ENCODE data around the gene CCDC85C. TPM values are rescaled to one million over a fixed set of nuclear protein-coding genes. Genes with fewer than 3 reads are reported as not detected.
"Not testable (repeated sequence)": the region's sequence is repeated elsewhere in the genome, so short reads cannot be mapped to it uniquely, and the experiment has no call there.

Gene CCDC85C
- polyA plus RNA-seq (ENCODE audit: insufficient read length in 4 of 4): 10 to 100 TPM; 29.1 to 38.7 (median 30.8) TPM

- no peak for DNase-seq (ENCODE audit: low read depth in 4 of 4, low spot score in 3 of 4)
Observed at GRCh38 chr14:99603471-99604277, at the start of gene CCDC85C. Gene CCDC85C, minus strand, starts transcription at chr14:99604207. Its CDS starts 248 bp downstream, at chr14:99603959.

DNA sequence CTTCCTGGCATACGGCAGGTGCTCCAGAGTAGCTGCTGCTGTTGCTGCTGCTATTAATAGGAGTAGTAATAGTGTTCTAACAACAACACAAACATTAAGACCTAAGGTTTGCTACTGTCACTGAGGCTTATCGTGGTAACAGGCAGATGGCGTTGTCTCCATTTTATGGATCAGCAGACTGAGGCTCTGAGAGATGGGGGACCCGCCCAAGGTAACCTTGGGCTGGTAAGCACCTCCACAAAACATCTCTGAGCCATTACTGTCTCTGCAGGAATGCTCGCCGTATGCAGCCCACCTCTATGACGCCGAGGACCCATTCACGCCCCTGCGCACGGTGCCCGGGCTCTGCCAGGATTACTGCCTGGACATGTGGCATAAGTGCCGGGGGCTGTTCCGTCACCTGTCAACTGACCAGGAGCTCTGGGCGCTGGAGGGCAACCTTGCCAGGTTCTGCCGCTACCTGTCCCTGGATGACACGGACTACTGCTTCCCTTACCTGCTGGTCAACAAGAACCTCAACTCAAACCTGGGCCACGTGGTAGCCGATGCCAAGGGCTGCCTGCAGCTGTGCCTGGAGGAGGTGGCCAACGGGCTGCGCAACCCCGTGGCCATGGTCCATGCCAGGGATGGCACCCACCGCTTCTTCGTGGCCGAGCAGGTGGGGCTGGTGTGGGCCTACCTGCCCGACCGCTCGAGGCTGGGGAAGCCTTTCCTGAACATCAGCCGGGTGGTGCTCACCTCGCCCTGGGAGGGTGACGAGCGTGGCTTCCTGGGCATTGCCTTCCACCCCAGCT, 48.1 kb upstream of the CCDC85C start:
- DNase-seq (ENCODE audit: low read depth in 4 of 4, low spot score in 3 of 4): no peak

GRCh38 chr14:99650189-99650588, 46.2 kb upstream of the CCDC85C start:
- no peak for DNase-seq (ENCODE audit: low read depth in 4 of 4, low spot score in 3 of 4)

- DNase-seq (ENCODE audit: low read depth in 4 of 4, low spot score in 3 of 4): no peak
Observed at GRCh38 chr14:99649643-99650042, 45.6 kb upstream of the CCDC85C start.

GRCh38 chr14:99649219-99649618, 45.2 kb upstream of the CCDC85C start:
- DNase-seq (ENCODE audit: low read depth in 4 of 4, low spot score in 3 of 4): no peak

DNA sequence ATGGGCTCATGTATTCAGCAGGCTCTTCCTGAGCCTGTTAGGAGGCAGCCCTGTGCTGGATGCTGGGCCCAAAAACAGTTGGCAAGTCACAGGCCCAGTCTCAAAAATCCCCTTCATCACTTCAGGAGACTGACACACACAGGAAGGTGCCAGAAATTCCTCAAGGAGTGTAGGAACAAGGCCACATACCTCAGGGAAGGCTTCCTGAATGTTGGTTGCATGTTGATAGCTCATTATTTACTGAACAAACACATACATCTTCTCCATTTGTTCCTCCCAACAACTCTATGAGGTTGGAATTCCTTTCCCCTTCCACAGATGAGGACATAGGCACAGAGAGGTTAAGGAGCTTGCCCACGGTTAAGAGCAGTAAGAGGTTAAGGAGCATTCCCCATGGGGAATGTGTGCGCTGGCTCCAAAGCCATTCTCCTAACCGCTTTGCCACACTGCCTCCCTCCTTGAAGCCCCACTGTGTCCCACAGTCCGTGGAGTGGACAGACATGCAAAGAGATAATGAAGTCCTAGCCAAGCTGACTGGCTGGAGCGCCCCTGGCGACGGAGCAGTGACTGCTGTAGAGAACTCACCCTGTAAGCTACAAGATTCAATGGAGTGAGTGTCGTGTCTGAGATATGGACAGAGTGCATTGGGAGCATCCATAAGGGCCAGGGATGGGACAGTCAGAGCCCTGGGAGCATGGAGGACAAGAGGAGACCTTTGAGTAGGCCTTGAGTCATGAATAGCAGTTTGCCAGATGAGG, 44.2 kb upstream of the CCDC85C start:
- no peak for DNase-seq (ENCODE audit: low read depth in 4 of 4, low spot score in 3 of 4)

DNA sequence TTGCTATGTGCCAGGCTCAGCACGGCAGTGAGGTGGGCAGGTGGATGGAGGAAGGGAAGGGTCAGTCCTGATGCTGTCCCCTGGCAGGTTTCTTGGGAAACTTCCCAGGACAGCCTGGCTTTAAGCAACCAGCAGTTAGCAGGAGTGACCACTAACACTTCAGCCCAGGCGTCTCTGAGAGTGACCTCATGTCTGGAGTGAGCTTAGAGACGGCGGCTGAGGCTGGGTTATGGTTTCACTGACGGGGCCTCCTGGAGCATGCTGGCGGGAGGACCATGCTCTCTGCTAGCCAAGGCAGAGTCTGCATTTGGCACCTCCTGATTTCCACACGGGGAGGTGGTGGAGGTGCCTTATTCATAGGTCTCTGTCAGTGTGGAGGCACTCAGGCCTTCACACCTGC, 43.4 kb upstream of the CCDC85C start:
- DNase-seq (ENCODE audit: low read depth in 4 of 4, low spot score in 3 of 4): no peak

DNA sequence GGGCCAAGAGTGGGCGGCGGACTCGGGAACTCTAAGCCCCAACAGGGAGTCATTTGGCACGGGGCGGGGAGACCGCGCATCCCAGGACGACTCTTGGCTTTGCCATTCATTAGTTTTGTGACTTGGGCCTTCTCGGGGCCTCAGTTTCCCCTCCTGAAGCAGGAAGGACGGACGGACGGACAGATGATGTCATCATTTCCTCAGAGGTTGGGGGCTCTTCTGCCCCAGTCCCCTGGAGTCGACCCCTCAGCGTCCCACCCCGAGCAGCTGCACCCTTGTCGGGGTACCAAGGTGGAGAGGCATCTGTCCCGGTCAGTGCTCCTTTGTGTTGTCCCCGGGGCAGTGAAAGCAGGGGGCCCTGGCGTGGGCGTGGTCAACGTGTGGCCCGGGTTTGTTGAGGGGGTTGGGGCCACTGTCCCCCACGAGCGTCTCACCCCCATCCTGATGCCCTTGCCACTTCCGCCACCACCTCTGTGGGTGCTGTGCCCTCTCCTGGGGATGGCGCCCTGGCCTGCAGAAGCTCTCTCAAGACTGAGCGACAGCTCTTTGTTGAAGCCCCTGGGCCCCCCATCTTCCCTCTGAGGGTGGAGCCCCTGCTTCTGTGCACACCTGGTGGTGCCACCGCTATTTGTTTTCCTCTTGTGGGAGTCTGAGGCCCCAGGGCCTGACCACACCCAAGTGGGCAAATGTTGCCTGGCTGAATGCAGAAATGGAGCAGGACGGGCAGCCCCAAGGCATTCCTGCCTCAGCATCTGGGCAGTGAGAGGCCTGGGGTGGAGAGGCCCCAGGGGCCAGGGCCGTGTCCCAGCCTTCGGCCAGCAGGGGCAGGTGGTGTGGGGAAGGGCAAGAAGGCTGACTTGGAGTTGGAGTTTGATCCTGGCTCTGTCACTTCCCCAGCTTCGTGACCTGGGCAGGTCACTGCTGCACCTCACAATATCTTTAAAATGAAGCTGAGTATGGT, 41.8 kb upstream of the CCDC85C start:
- no peak for DNase-seq (ENCODE audit: low read depth in 4 of 4, low spot score in 3 of 4)

- no peak for DNase-seq (ENCODE audit: low read depth in 4 of 4, low spot score in 3 of 4)
Observed at GRCh38 chr14:99644723-99645544, 40.9 kb upstream of the CCDC85C start, which contains the start of gene HHIPL1. Gene HHIPL1, plus strand, starts transcription at chr14:99645129. Its CDS starts 79 bp downstream, at chr14:99645208.

DNA sequence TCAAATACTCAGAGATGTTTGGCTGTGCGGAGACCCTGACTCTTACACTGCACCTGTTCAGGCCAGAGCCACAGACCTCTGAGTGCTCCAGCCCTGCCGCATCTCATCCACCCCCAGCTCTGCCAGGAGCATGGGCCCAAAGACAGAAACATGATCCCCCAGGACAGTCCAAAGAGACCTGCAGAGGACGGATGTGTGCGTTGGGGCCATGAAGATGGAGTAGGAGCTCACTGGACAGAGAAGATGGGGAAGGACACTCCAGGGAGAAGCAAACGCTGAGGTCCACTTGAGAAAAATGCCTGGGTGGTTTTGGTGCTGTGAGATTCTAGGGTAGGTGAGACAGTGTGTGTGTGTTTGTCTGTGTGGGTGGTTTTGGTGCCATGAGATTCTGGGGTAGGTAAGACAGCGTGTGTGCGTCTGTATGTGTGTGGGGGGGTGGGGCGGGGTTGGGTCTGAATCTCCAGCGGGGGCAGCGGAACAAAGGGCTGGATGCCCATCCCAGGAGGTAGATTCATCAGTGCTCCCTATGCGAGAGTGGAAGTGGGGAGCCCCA, 40.1 kb upstream of the CCDC85C start:
- DNase-seq (ENCODE audit: low read depth in 4 of 4, low spot score in 3 of 4): no peak

GRCh38 chr14:99643343-99643742, 39.3 kb upstream of the CCDC85C start:
- no peak for DNase-seq (ENCODE audit: low read depth in 4 of 4, low spot score in 3 of 4)

- DNase-seq (ENCODE audit: low read depth in 4 of 4, low spot score in 3 of 4): not testable (repeated sequence)
Observed at GRCh38 chr14:99642771-99643170, 38.8 kb upstream of the CCDC85C start.

DNA sequence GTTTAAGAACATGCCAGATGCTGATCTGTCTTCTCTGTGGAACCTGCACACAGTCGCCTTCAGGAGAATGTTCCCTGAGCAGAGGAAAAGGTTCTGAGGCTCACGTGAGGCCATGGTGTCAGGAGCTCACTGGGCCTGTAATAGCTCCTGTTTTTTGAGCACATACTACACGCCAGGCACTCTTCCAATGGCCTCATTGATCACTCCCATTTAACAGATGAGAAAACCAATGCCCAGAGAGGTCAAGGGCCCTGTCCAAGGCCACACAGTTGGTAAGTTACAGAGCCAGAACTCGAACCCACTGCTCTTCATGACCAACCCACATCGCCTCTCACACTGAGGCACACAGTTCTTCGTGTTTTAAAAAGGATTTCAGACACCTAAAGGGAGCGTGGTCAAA, 33.6 kb upstream of the CCDC85C start:
- no peak for DNase-seq (ENCODE audit: low read depth in 4 of 4, low spot score in 3 of 4)

DNA sequence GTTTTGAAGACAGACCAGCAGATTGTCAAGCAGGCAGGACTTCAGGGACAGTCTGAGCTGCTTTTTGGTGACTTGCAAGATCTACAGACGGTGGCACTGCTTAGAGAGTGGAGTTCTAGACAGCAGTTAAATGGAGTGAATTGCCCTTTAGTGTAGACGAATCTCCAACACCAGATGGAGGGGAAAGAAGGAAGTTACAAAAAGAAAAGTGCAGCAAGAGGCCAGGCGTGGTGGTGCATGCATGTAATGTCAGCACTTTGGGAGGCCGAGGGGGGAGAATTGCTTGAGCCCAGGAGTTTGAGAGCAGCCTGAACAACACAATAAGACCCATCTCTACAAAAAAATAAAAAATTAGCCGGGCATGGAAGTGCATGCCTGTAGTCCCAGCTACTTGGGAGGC, 32.5 kb upstream of the CCDC85C start:
- no peak for DNase-seq (ENCODE audit: low read depth in 4 of 4, low spot score in 3 of 4)

DNA sequence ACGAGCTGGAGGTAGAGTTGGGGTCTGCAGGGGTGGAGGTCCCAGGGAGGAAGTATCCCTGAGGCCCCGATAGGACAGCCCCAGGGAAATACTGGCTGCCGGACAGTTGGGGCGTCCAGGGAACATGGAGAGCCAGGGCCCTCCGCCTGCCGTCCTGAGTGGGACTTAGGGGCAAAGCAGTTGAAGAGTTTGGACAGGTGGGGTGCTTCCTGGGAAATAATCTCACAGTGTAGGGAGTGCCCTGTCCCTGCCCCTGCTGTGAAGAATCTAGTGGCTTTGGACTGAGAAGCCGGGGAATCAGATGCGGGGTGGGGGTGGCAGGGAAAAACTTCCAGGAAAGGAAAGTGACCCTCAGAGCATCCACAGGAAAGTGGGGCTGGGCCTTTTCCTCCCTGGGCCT, 31.1 kb upstream of the CCDC85C start:
- DNase-seq (ENCODE audit: low read depth in 4 of 4, low spot score in 3 of 4): no peak

GRCh38 chr14:99634443-99634842, 30.4 kb upstream of the CCDC85C start:
- DNase-seq (ENCODE audit: low read depth in 4 of 4, low spot score in 3 of 4): no peak

GRCh38 chr14:99633918-99634317, 29.9 kb upstream of the CCDC85C start:
- no peak for DNase-seq (ENCODE audit: low read depth in 4 of 4, low spot score in 3 of 4)

DNA sequence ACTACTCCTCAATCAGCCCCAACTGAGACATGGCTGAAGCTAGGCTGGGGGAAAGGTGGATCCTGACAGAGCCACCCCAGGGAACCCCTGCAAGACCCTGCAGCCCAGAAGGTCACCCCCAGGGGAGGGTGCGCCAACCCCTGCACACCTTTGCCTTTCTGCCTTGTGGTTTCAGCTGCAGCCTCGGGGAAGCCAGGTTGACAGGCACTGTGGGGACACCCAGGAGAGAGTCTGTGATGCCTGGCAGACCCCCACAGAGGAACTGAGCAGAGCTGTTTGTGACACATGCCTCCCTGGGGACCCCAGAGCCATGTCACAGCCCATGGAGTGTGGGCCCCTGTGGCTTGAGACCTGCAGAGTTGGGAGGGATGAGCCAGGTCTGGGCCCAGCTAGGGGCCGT, 29.1 kb upstream of the CCDC85C start:
- no peak for DNase-seq (ENCODE audit: low read depth in 4 of 4, low spot score in 3 of 4)
